GM12878 (cell line): Measurements from ENCODE around the gene PEX16. TPM values are rescaled to one million over a fixed set of nuclear protein-coding genes. Genes with fewer than 3 reads are reported as not detected.

Experiments
- ATAC-seq: fragments of 200-7000 bp; cut with Tn5 transposase; 3 replicates; pipeline ENCODE4 v1.9.1; 2020; ENCODE audit warnings: mild to moderate bottlenecking, moderate library complexity
- BruUV-seq: library from RNA; stranded (reverse); fragments of 400-500 nt; replicated peaks from 2 replicates; lab custom pipeline; 2021; lab: Mats Ljungman, UMichigan
- CTCF ChIA-PET: fragments of 300-600 bp; sonication (Branson Sonifier 250); formaldehyde crosslinking; extraction: SDS; loops from one replicate; lab custom pipeline; 2021; ENCODE audit warnings: inconsistent platforms; lab: Yijun Ruan, JAX
- POLR2A ChIA-PET: fragments of 350-600 bp; formaldehyde crosslinking; extraction: SDS; loops from one replicate; lab custom pipeline; 2021; ENCODE audit warnings: inconsistent platforms; lab: Charles Lee
- RAD21 ChIA-PET: fragments of 300-600 bp; sonication (Branson Sonifier 250); formaldehyde crosslinking; loops from one replicate; lab custom pipeline; 2023; ENCODE audit warnings: antibody characterized with exemption; ENCODE audit not compliant: unreplicated experiment; lab: Charles Lee
- SMC1A ChIA-PET: fragments of 300-600 bp; sonication (Branson Sonifier 250); formaldehyde crosslinking; loops from one replicate; lab custom pipeline; 2023; ENCODE audit not compliant: unreplicated experiment, uncharacterized antibody; lab: Charles Lee
- DNase-seq: peaks from one replicate; pipeline ENCODE4 v3.0.0-alpha.2; 2011; ENCODE audit warnings: low read depth, low spot score
- FAIRE-seq: peaks from 3 replicates; lab custom pipeline; 2011; peaks lifted over from hg19 to GRCh38; lab: Jason Lieb, UNC
- H2AFZ ChIP-seq: 2 replicates; pipeline ENCODE4 v1.6.0; 2011; ENCODE audit warnings: low read depth, low read length, control low read depth; ENCODE audit not compliant: control insufficient read depth
- H3K27ac ChIP-seq: 2 replicates; pipeline ENCODE4 v1.5.1; 2011; ENCODE audit warnings: control low read depth; ENCODE audit not compliant: control insufficient read depth, insufficient read depth
- H3K27me3 ChIP-seq, 2 experiments: replicated peaks in 1 of 2; 2 replicates each; pipeline versions ENCODE4 v1.6.0 to v1.6.1; 2011; ENCODE audit warnings: low read length in 1 of 2; ENCODE audit not compliant: control insufficient read depth in 2 of 2, insufficient read depth in 2 of 2
- H3K36me3 ChIP-seq, 2 experiments: 2 replicates each; pipeline ENCODE4 v1.5.1; 2011; ENCODE audit warnings: low read length in 1 of 2; ENCODE audit not compliant: control insufficient read depth in 2 of 2, insufficient read depth in 2 of 2
- H3K4me1 ChIP-seq: 2 replicates; pipeline ENCODE4 v1.6.1; 2011; ENCODE audit warnings: mild to moderate bottlenecking, low read length, moderate library complexity, mixed read lengths; ENCODE audit not compliant: control insufficient read depth, insufficient read depth
- H3K4me2 ChIP-seq: 2 replicates; pipeline ENCODE4 v1.6.0; 2011; ENCODE audit warnings: control low read depth; ENCODE audit not compliant: control insufficient read depth, insufficient read depth
- H3K4me3 ChIP-seq: fragments of 200-600 bp; sonication (generic); 2 replicates; pipeline ENCODE4 v1.5.1; 2016
- H3K79me2 ChIP-seq: 2 replicates; pipeline ENCODE4 v1.6.0; 2011; ENCODE audit warnings: low read length; ENCODE audit not compliant: control insufficient read depth, insufficient read depth
- H3K9ac ChIP-seq: 2 replicates; pipeline ENCODE4 v1.8.0; 2011; ENCODE audit warnings: low read length, control low read depth, mixed read lengths; ENCODE audit not compliant: control insufficient read depth, insufficient read depth
- H3K9me3 ChIP-seq: replicated peaks from 3 replicates; pipeline ENCODE4 v1.5.1; 2011; ENCODE audit warnings: mild to moderate bottlenecking, low read length; ENCODE audit not compliant: control insufficient read depth, insufficient read depth
- H4K20me1 ChIP-seq: 2 replicates; pipeline ENCODE4 v1.6.0; 2011; ENCODE audit not compliant: control insufficient read depth, insufficient read depth
- ATF7 ChIP-seq: fragments of 450-650 bp; IDR thresholded peaks from 2 replicates; pipeline ENCODE4 v1.6.1; 2016; ENCODE audit warnings: low read depth, mild to moderate bottlenecking
- BRCA1 ChIP-seq: IDR thresholded peaks from 2 replicates; pipeline ENCODE4 v1.6.1; 2011; ENCODE audit warnings: low read depth, low read length, improper control_type of control experiment
- CHD1 ChIP-seq: IDR thresholded peaks from 2 replicates; pipeline ENCODE4 v1.6.1; 2012; ENCODE audit warnings: low read depth, low read length, improper control_type of control experiment
- CHD4 ChIP-seq: fragments of 200-600 bp; sonication (generic); IDR thresholded peaks from 2 replicates; pipeline ENCODE4 v1.6.1; 2016; ENCODE audit warnings: mild to moderate bottlenecking
- CREB1 ChIP-seq: IDR thresholded peaks from 2 replicates; pipeline ENCODE4 v1.6.1; 2012; ENCODE audit warnings: low read depth, mild to moderate bottlenecking, inconsistent platforms
- GABPA ChIP-seq: IDR thresholded peaks from 2 replicates; pipeline ENCODE4 v1.6.1; 2014; ENCODE audit warnings: antibody characterized with exemption, low read depth, mild to moderate bottlenecking, inconsistent platforms
- IKZF1 ChIP-seq: fragments of 450-650 bp; conservative IDR thresholded peaks from 2 replicates; pipeline ENCODE4 v1.6.1; 2017; ENCODE audit warnings: antibody characterized with exemption, mild to moderate bottlenecking
- IKZF2 ChIP-seq, 2 experiments: fragments of 450-650 bp; IDR thresholded peaks; 2 replicates each; pipeline ENCODE4 v1.6.1; 2017; ENCODE audit warnings: mild to moderate bottlenecking in 2 of 2, moderate library complexity in 2 of 2
- JUNB ChIP-seq: IDR thresholded peaks from 2 replicates; pipeline ENCODE4 v1.6.1; 2016; ENCODE audit warnings: antibody characterized with exemption, mild to moderate bottlenecking
- JUND ChIP-seq: IDR thresholded peaks from 2 replicates; pipeline ENCODE4 v1.6.1; 2012; ENCODE audit warnings: low read depth, mild to moderate bottlenecking, low read length, improper control_type of control experiment, moderate library complexity
- PAX8 ChIP-seq: fragments of 450-650 bp; IDR thresholded peaks from 2 replicates; pipeline ENCODE4 v1.6.1; 2017; ENCODE audit warnings: mild to moderate bottlenecking, moderate library complexity
- POLR2A ChIP-seq: IDR thresholded peaks from 2 replicates; pipeline ENCODE4 v1.6.1; 2011; ENCODE audit warnings: low read depth, mild to moderate bottlenecking, low read length
- RAD51 ChIP-seq: fragments of 450-650 bp; IDR thresholded peaks from 2 replicates; pipeline ENCODE4 v1.6.1; 2016; ENCODE audit warnings: moderate library complexity, mild to moderate bottlenecking, inconsistent platforms
- SMAD5 ChIP-seq: IDR thresholded peaks from 2 replicates; pipeline ENCODE4 v1.6.1; 2016; ENCODE audit warnings: antibody characterized with exemption, low read depth
- SRF ChIP-seq, 2 experiments: IDR thresholded peaks; 2 replicates each; pipeline ENCODE4 v1.6.1; 2011; ENCODE audit warnings: low read depth in 2 of 2, low read length in 2 of 2, mild to moderate bottlenecking in 1 of 2, moderate library complexity in 1 of 2
- TAF1 ChIP-seq: IDR thresholded peaks from 2 replicates; pipeline ENCODE4 v1.6.1; 2011; ENCODE audit warnings: mild to moderate bottlenecking, low read depth, low read length, borderline replicate concordance
- TARDBP ChIP-seq: IDR thresholded peaks from 2 replicates; pipeline ENCODE4 v1.6.1; 2016; ENCODE audit warnings: borderline replicate concordance
- ZNF24 ChIP-seq: fragments of 450-650 bp; IDR thresholded peaks from 2 replicates; pipeline ENCODE4 v1.6.1; 2017; ENCODE audit warnings: antibody characterized with exemption, mild to moderate bottlenecking
- ZNF622 ChIP-seq: fragments of 450-650 bp; IDR thresholded peaks from 2 replicates; pipeline ENCODE4 v1.6.1; 2017; ENCODE audit warnings: mild to moderate bottlenecking, inconsistent platforms
- WGBS: methylation state at CpG from one replicate; pipeline ENCODE4 v1.1.6; 2016; ENCODE audit warnings: low lambda C conversion rate; ENCODE audit not compliant: insufficient replicate concordance, insufficient coverage; ENCODE audit errors: missing lambda C conversion rate; 5-methylcytosine and 5-hydroxymethylcytosine counted together
- in situ Hi-C: fragments of 300-500 bp; cut with MboI; formaldehyde crosslinking; loops from 9 replicates; pipeline ENCODE4 v1.14.3; 2018; ENCODE audit warnings: mixed read lengths
- intact Hi-C: fragments of 100-400 bp; cut with micrococcal nuclease; formaldehyde crosslinking; loops from one replicate; pipeline ENCODE4 v1.14.2; 2022; ENCODE audit not compliant: unreplicated experiment
- polyA plus RNA-seq, 11 experiments: library from polyadenylated mRNA; depleted of rRNA in 4 of 11; unstranded in 6 of 11; stranded (reverse) in 5 of 11; fragments of >200 nt; fragmentation: Nextera tagmentation in 4 of 11; fragmentation: Illumina TruSeq in 1 of 11; extraction: Ambion mirVana in 4 of 11; extraction: Trizol in 1 of 11; gene quantifications; 1 replicate in 1 of 11; 2 replicates in 10 of 11; pipeline versions ENCODE4 v1.2.1 to v1.2.3, GENCODE V29; 2011 to 2016; ENCODE audit warnings: inconsistent platforms in 2 of 11, missing spikeins in 2 of 11, low read depth in 1 of 11
- total RNA-seq, 4 experiments: library from RNA; depleted of rRNA in 3 of 4; stranded (reverse); fragments of >200 nt in 3 of 4; fragmentation: Illumina TruSeq in 1 of 4; extraction: Trizol in 1 of 4; gene quantifications; 2 replicates each; pipeline versions ENCODE4 v1.2.1 to v1.2.3, GENCODE V29; 2013 to 2021
- TF ChIP-seq, protein P1 (sequence below): fragments of 450-650 bp; IDR thresholded peaks from 2 replicates; pipeline ENCODE4 v1.6.1; 2016; ENCODE audit warnings: mild to moderate bottlenecking

Gene PEX16
- total and polyA plus RNA-seq, 10 of the 15 experiments (the other 5 are each of a cell fraction or from before 2014, with no cell fraction given) = 1.4 to 53.5 (median 27.6) TPM

DNA sequence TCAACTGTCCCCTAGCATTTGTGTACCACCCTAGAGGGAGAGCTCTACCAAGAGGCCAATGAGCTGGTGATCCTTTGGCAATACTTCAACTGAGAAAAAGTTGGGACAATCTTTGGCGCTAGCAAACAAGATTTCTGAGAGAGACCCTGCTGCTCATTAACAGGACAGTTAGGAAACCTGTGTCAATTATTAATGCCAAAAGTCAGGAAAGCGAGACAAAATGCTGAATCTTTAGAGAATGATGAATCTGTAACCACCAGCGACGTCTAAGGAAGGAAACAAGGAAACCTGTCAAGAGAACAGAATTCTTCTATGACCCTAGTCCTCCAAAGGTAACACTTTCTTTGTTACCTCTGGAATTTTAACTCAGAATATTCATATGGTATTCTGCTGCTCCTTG, 24.7 kb upstream of the PEX16 start:
- H2AFZ ChIP-seq = no peak overlapping the region
- H3K9me3 ChIP-seq = no peaks in the 10 kb centered on the region
- FAIRE-seq = no peak
- H3K9ac ChIP-seq = no peak overlapping the region
- H4K20me1 ChIP-seq = no peaks in the 10 kb centered on the region
- ChIA-PET CTCF (interaction anchor here (1.2 to 4.2 kb wide), 2 partner anchors 22 to 70 kb away, joined by 4 to 34 read pairs; no protein-coding TSS in a partner anchor), SMC1A (interaction anchor here (1.0 to 4.2 kb wide), 5 partner anchors 9 to 38 kb away, joined by 3 to 24 read pairs (median 3); no protein-coding TSS in a partner anchor), RAD21 (interaction anchor here (0.9 to 1.8 kb wide), 2 partner anchors 12 to 26 kb away, joined by 3 to 4 read pairs; no protein-coding TSS in a partner anchor), POLR2A (interaction anchor here (0.6 to 1.1 kb wide), 2 partner anchors 10 to 42 kb away, joined by 4 read pairs; no protein-coding TSS in a partner anchor)
- H3K36me3 ChIP-seq = peaks cover 3 to 19% of the 10 kb centered on the region in 2 experiments
- no peak overlapping the region for H3K4me2 ChIP-seq
- H3K4me1 ChIP-seq = no peaks in the 10 kb centered on the region
- WGBS = 95% methylated on average over 4 of the region's 4 CpGs
- in situ Hi-C loops = no loop called here
- H3K27ac ChIP-seq = no peak overlapping the region
- H3K79me2 ChIP-seq = no peaks in the 10 kb centered on the region
- no peak for ATAC-seq
- H3K27me3 ChIP-seq = no peaks in the 10 kb centered on the region
- BruUV-seq = no TSS peak
- intact Hi-C loops = no loop called here
- TF ChIP-seq BRCA1 (no peak), SMAD5 (no peak), RAD51 (no peak), CHD4 (no peak)
- TF ChIP-seq, all 136 proteins: peak for 0
- no peak overlapping the region for H3K4me3 ChIP-seq
- DNase-seq = no peak

- POLR2A ChIA-PET = interaction anchor here (0.5 to 1.4 kb wide), 2 partner anchors 10 to 35 kb away, joined by 3 to 9 read pairs; no protein-coding TSS in a partner anchor
- ATAC-seq = peak; percentile 70
- H3K4me1 ChIP-seq = 0 out of 2 replicates have a peak, but pooled peaks cover 3% of the 10 kb centered on the region
- H3K9me3 ChIP-seq = no peaks in the 10 kb centered on the region
- 6% methylated on average over 4 of the region's 4 CpGs for WGBS
- H3K27me3 ChIP-seq = no peaks in the 10 kb centered on the region
- TF ChIP-seq CREB1 (0 out of 2 replicates have a peak, but pooled peaks have one; percentile 28), TARDBP (no peak), ZNF24 (no peak), GABPA (no peak), SRF (IDR thresholded peaks at IDR 0.05; ENCODE audit: low read depth in 2 of 2, low read length in 2 of 2) (no peak), TAF1 (no peak), JUND (no peak), CHD1 (no peak), ATF7 (peak; percentile 56; the same call in 1 of the 2 replicates), IKZF1 (no peak), IKZF2 (IDR thresholded peaks at IDR 0.05) (no peak), PAX8 (no peak), ZNF622 (no peak), JUNB (no peak), POLR2A (no peak)
- TF ChIP-seq, protein P1, sequence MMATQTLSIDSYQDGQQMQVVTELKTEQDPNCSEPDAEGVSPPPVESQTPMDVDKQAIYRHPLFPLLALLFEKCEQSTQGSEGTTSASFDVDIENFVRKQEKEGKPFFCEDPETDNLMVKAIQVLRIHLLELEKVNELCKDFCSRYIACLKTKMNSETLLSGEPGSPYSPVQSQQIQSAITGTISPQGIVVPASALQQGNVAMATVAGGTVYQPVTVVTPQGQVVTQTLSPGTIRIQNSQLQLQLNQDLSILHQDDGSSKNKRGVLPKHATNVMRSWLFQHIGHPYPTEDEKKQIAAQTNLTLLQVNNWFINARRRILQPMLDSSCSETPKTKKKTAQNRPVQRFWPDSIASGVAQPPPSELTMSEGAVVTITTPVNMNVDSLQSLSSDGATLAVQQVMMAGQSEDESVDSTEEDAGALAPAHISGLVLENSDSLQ = no peak
- no peaks in the 10 kb centered on the region for H3K79me2 ChIP-seq
- no peak overlapping the region for H3K9ac ChIP-seq
- no peak overlapping the region for H3K27ac ChIP-seq
- SMC1A ChIA-PET = interaction anchor here (0.6 to 4.2 kb wide), 5 partner anchors 11 to 71 kb away, joined by 3 to 24 read pairs (median 3); no protein-coding TSS in a partner anchor
- H2AFZ ChIP-seq = no peak overlapping the region
- DNase-seq = no peak
- H3K4me2 ChIP-seq = no peak overlapping the region
- CTCF ChIA-PET = interaction anchor here (0.8 to 4.2 kb wide), 5 partner anchors 11 to 69 kb away, joined by 3 to 34 read pairs (median 5); no protein-coding TSS in a partner anchor
- FAIRE-seq = no peak
- in situ Hi-C loops = no loop called here
- RAD21 ChIA-PET = interaction anchor here (0.6 to 1.4 kb wide), 6 partner anchors 8 to 94 kb away, joined by 3 to 9 read pairs (median 4); partner anchors contain the start of genes CRY2 and PEX16
- no TSS peak for BruUV-seq
- intact Hi-C loops = no loop called here
- H4K20me1 ChIP-seq = no peaks in the 10 kb centered on the region
- peaks cover 3 to 19% of the 10 kb centered on the region in 2 experiments; a peak in 3 of 4 replicates for H3K36me3 ChIP-seq
- H3K4me3 ChIP-seq = no peak overlapping the region
These were observed 23.6 kb upstream of the PEX16 start for GRCh38 chr11:45941285-45941684.
